ENCODE data around the gene PHF21B.

PHF21B gene

GRCh38 chr22:44995715-44996114 lies 14.1 kb downstream of the PHF21B start:
- TF ChIP-seq, protein P1, sequence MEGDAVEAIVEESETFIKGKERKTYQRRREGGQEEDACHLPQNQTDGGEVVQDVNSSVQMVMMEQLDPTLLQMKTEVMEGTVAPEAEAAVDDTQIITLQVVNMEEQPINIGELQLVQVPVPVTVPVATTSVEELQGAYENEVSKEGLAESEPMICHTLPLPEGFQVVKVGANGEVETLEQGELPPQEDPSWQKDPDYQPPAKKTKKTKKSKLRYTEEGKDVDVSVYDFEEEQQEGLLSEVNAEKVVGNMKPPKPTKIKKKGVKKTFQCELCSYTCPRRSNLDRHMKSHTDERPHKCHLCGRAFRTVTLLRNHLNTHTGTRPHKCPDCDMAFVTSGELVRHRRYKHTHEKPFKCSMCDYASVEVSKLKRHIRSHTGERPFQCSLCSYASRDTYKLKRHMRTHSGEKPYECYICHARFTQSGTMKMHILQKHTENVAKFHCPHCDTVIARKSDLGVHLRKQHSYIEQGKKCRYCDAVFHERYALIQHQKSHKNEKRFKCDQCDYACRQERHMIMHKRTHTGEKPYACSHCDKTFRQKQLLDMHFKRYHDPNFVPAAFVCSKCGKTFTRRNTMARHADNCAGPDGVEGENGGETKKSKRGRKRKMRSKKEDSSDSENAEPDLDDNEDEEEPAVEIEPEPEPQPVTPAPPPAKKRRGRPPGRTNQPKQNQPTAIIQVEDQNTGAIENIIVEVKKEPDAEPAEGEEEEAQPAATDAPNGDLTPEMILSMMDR (IDR thresholded peaks at IDR 0.05): no peak

DNA sequence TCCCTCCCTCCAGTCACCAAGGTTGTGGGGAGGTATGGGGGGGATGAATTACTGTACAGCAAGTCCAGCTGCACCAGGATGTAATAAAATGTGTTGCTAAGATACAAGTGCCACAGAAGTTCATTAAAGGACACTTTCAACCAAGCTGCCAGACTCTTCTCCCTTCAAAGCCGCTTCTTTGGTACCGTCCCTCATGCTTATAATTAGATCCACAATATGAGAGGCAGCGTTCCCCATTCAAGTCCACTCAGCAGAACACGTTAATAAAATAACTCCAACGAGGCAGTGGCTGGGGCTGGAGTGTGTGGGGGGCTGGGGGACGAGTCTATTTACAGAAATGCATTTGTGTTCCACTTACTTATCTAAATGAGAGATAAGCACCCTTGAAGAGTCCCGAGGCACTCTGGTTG lies 14.7 kb downstream of the PHF21B start:
- TF ChIP-seq, protein P1 (IDR thresholded peaks at IDR 0.05): no peak

- TF ChIP-seq, protein P1 (IDR thresholded peaks at IDR 0.05): no peak
These were observed 15.3 kb downstream of the PHF21B start for GRCh38 chr22:44994399-44995104.

- TF ChIP-seq, protein P1 (IDR thresholded peaks at IDR 0.05): no peak
These were observed 17.6 kb downstream of the PHF21B start for GRCh38 chr22:44992166-44992565.

GRCh38 chr22:44991218-44991617 lies 18.6 kb downstream of the PHF21B start:
- TF ChIP-seq, protein P1 (IDR thresholded peaks at IDR 0.05): no peak

DNA sequence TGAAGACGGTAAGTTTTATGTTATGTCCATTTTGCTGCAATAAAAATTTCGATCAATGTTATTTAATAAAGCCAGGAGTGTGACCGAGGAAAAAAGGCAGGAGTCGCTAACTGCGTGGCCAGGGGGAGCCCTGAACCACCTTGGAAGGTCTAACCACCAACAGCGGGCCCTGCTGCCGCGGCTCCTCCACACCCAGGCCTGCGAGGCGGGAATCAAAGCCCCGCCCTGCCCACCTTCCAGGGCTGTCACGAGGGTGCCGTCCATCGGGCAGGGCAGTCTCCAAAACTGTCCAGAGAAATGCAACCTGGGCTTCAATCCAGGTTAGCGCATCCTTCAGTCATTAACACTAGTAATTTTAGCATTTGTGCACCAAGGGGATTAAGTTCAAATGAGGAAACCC lies 19.0 kb downstream of the PHF21B start:
- TF ChIP-seq, protein P1 (IDR thresholded peaks at IDR 0.05): no peak

DNA sequence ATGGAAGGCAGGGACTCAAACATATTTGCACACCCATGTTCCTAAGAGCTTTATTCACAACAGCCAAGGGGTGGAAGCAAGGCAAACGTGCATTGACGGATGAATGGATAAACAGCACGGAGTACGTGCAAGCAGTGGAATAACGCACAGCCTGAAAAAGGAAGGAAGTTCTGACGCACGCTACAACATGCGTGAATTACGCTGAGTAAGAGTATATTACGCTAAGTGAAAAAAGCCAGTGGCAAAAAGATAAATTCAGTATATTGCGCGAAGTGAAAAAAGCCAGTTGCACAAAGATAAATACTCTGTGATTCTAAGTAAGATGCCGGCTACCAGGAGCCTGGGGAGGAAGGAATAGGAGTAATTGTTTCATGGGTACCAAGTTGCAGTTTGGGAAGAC lies 19.5 kb downstream of the PHF21B start:
- TF ChIP-seq, protein P1 (IDR thresholded peaks at IDR 0.05): no peak

GRCh38 chr22:44988671-44989070 lies 21.1 kb downstream of the PHF21B start:
- TF ChIP-seq, protein P1 (IDR thresholded peaks at IDR 0.05): no peak
